HG03097 (cell line): ENCODE results near the gene ZNF689.
"Not testable (repeated sequence)": the region's sequence is repeated elsewhere in the genome, so short reads cannot be mapped to it uniquely, and the experiment has no call there.

Experiments used
- ATAC-seq: cut with Tn5 transposase; IDR thresholded peaks from one replicate; pipeline ENCODE4 v1.9.1; 2021; ENCODE audit not compliant: unreplicated experiment, low FRiP score

The ZNF689 gene

DNA sequence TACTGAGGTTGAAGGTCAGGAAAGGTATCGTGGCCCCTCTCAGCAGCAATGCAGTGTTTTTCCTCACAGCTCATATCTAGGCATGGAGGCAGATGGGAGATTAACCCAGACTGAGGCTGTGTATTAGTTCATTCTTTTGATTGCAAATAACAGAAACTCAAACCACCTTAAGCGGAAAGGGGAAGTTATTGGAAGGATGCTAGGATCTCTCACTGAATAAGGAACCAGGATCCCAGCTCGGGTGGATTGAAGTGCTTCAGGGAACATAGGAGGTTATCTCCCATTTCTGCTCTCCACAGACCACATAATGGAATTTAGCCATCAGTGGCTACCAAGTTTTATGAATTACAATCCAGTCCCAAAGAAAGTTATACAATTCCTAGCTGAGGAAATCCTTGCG lies 8.2 kb downstream of the ZNF689 start:
- ATAC-seq: no peak

DNA sequence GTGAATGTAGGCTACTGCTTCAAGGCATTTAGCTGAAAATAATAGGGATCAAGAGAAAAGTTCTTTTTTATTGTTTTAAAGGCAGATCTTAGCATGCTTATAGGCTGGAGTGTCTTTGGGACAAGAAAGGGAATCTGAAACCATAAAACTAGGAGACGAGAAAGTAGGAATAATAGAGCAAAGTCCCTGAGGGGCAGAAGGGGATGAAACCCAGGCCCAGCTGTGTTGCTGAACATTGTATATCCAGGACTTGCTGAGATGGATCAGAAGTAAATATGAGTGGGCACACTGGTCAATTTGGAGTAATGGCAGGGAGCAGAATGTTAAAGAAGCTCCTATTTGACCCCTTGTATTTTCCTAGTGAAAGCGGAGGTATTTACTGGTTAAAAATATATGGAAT lies 9.3 kb downstream of the ZNF689 start:
- ATAC-seq: no peak

DNA sequence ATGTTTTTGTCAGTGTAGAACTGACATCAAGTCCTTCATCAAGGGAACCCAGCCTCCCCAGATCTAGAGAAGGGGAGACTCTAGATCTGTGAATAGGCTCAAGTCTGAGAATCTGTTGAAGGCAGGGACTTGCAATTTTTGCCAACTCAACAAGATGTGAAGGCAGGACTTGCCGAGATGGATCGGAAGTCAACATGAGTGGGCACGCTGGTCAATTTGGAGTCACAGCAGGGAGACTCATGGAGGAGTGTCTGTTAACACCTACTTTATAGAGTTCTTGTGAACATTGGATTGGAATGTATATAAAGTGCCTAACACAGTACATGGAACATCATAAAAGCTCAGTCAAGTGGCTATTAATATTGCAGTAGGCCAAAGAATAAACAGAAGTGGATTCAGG lies 10.0 kb downstream of the ZNF689 start:
- ATAC-seq: no peak

DNA sequence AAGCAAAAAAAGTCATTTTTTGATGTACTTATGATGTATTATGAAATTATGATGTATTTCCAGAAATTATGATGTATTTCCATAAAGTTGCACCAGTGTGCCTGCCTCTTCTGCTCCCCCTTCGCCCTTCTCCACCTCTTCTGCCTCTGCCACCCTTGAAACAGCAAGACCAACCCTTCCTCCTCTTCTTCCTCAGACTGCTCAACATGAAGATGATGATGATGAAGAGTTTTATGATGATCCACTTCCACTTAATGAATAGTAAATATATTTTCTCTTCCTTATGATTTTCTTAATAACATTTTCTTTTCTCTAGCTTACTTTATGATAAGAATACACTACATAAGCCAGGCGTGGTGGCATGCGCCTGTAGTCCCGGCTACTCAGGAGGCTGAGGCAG lies 17.3 kb downstream of the ZNF689 start:
- ATAC-seq: no peak

DNA sequence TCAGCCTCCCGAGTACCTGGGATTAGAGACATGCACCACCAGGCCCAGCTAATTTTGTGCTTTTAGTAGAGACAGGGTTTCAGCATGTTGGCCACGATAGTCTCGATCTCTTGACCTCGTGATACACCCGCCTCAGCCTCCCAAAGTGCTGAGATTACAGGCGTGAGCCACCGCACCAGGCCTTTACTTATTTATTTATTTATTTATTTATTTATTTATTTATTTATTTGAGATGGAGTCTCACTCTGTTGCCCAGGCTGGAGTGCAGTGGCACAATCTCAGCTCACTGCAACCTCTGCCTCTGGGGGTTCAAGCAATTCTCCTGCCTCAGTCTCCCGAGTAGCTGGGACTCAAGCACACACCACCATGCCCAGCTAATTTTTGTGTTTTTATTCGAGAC lies 19.3 kb downstream of the ZNF689 start:
- not testable (repeated sequence) for ATAC-seq

DNA sequence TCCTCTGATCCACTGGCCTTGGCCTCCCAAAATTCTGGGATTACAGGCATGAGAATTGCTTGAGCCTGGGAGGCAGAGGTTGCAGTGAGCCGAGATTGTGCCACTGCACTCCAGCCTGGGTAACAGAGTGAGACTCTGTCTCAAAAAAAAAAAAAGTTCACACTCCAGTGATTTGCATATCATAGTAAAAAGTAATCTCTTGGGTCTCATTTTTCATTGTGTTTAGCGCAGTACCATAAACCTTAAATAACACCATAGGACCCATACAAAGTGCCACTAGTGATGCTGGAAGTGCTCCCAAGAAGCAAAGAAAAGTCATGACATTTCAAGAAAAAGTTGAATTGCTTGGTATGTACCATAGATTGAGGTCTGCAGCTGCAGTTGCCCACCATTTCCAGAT lies 20.6 kb downstream of the ZNF689 start:
- ATAC-seq: not testable (repeated sequence)

DNA sequence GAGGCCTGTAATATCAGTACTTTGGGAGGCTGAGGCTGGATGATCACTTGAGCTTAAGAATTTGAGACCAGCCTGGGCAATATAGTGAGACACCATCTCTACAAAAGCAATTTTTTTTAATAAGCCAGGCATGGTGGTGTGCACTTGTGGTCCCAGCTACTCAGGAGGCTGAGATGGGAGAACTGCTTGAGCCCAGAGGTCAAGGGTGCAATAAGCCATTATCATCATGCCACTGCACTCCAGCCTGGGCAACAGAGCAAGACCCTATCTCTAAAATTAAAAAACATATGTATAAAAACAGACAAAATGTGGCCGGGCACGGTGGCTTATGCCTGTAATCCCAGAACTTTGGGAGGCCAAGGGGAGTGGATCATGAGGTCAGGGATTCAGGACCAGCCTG lies 21.5 kb downstream of the ZNF689 start:
- ATAC-seq: no peak

DNA sequence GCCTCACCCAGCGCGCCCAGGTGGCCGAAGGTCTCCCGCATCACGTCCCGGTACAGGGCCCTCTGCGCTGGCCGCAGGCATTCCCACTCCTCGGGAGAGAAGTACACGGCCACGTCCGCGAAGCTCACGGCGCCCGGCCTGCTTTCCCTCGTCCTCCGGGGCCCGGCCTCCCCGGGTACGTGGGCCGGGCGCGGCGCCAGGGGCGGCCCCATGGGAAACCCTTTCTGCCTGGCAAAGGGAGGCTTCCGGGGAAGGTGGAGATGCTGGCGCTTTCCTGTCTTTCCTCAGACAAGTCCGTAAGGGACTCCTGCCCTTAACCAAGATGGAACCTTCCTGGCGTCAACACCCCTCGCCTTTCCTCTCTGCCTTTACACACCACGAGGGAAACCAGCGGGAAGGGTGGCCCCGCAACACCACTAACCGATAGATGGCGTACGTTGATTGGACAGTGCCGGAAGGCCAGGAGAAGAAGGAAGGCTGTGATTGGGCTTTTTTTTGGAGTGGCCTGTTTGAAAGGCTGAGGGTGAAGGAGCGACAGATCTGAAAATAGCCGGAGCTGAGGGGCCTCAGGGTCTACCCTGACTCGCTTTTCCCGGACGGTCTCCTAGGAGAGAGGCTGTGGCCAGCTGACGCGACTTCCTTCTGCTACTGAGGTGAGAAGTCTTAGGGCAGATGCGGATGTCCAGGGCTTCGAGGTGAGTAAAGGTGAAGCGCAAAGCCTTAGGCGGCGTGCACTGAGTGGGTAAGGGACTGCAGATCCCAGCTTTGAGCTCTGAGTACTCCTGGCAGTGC lies 24.6 kb downstream of the ZNF689 start, which contains the start of gene ZNF785:
ZNF785 (minus strand) TSS at position 298 of the 792 bp plus-strand sequence; CDS start at position 212, 86 bp downstream.
- peak; percentile 80 for ATAC-seq

DNA sequence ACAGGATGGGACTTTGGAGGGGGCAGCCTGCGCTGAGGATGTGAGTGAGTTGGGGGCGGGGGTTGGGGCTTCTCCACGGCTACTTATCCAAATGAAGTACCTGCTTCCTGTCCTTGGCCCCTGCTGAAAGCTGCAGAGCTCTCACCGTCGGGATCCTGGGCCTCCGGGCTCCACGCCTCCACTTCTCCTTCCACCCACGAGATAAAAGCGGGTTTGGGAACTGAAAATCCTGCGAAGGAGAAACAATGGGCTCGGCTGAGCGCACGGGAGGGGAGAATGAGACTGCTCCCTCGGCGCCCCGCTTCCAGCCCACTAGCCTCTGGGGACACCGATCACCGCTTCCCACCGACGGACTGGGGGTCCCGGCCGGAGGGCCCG lies 25.2 kb downstream of the ZNF689 start:
- peak; percentile 25 for ATAC-seq

DNA sequence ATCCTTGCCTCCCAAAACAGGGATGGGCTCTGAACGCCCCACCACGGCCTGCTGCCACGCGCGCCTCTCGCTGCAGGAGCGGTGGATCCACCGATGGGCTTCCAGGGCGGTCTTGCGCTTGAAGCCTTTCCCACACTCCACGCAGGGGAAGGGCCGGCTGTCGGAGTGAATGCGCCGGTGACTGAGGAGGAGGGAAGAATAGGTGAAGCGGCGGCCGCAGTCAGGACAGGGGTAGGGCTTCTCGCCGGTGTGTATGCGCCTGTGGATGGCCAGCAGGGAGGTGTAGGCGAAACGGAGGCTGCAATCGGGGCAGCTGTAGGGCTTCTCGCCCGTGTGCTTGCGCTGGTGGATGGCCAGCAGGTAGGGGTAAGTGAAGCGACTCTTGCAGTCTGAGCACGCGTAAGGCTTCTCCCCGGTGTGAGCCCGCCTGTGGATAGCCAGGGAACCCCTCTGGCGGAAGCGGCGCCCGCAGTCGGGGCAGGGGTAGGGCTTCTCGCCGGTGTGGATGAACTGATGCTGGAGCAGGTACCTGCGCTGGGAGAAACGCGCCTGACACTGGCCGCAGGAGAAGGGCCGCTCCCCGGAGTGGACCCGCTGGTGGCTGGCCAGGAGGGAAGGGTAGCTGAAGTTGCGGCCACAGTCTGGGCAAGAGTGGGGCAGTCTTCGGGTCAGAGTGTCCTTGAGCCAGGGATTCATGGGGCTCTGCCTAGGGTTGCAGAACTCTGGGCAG lies 27.4 kb downstream of the ZNF689 start:
- ATAC-seq: no peak

DNA sequence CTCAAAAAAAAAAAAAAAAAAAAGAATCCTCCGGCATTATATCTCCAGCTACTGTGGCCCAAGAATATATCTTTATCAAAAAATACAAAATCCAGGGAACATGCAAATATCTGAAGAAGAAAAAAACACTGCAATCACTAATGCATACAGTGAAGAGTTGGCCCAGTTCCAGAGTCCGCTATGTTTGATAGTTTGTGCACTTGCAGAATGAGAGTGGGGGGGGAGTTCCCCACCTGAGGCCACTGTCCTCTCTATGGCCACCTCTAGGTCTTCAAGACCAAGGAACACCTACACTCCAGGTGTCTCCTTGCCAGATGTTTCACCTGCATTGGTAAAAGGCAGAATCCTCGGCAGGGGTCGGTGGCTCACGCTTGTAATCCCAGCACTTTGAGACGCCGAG lies 28.7 kb downstream of the ZNF689 start:
- no peak for ATAC-seq

DNA sequence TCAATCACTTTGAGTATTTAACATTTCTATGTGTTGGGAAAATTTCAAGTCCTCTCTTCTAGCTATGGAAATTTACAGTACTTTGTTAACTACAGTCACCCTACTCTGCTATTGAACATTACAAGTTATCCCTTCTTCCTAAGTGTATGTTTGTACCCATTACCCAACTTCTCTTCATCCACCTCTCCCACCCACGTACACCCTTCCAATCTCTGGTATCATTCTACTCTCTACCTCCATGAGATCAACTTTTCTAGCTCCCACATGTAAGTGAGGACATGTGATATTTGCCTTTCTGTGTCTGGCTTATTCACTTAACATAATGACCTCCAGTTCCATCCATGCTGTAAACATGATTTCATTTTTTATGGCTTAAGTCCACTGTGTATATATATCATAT lies 35.5 kb downstream of the ZNF689 start:
- ATAC-seq: no peak

DNA sequence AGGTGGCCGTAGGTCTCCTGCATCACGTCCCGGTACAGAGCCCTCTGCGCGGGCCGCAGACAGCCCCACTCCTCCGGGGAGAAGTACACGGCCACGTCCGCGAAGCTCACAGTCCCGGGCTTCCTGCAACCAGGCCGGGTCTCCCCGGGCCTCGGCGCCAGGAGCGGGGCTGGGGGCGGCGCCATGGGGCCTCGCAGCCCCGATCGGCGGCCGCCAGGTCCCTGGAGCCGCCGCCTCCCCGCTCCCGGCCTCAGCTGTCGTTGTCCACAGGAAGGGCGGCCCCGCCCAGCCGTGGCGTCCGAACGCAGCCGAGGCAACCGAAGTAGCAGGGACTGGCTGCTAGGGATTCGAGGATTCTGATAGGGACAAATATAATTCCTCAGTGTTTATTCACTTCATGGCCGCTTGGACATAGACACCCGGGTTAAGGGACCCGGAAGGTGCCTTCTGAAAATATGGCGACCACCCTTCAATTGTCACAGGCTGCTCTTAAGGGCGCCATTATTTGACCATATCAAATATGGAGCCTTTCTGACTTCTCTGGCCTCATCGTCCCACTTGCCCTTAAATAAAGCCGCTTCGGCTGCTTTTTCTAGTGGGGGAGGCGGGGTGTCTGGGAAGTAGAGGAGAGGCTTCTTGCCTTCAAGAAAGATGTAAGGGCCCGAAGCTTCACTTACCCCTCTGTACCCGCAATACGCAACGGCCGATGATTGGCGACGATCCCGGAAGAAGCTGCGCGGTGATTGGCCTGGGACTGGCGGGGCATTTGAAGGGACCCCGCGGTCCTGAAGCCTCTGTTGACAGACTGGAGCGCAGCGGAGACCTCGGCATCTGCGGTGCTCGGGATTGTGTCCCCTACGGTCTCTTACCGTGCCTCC lies 38.5 kb downstream of the ZNF689 start, which contains the start of gene ZNF688:
ZNF688 (minus strand) TSS at position 270 of the 878 bp plus-strand sequence; CDS start at position 185, 85 bp downstream.
- peak; percentile 55 for ATAC-seq

DNA sequence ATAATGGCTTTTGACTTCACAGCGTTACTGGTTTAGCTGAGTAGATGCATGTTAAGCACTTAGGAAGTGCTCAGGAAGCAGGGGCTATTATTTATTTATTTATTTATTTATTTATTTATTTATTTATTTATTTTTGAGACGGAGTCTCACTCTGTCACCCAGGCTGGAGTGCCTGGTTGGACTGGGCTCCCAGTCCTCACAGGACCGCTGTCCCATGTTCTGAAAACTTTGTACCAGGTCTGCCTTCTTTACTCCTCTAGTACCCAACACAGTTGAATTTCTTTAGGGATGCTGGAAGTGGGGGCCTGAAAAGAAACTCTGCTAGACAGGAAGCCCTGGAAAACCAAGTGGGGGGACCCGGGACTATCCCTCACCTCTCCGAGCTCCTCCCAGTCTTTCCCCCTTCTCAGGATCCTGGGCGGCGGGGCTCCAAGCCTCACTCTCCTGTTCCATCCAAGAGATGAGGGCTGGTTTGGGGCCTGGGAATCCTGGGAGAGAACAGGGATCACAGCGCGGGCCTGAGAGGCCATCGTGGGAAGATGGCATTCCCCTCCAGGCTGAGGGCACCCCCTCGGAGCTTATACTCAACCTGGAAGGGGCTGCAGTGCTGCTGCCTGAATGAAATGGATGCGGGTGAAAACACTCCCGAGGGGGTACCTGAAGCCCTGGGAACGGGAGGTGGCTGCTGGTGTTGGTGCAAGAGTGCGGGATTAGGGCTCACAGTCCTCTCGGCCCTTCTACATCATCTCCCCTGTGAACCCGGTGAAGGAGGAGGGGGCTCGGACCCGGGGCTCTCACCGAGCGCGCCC lies 39.3 kb downstream of the ZNF689 start:
- ATAC-seq: no peak

DNA sequence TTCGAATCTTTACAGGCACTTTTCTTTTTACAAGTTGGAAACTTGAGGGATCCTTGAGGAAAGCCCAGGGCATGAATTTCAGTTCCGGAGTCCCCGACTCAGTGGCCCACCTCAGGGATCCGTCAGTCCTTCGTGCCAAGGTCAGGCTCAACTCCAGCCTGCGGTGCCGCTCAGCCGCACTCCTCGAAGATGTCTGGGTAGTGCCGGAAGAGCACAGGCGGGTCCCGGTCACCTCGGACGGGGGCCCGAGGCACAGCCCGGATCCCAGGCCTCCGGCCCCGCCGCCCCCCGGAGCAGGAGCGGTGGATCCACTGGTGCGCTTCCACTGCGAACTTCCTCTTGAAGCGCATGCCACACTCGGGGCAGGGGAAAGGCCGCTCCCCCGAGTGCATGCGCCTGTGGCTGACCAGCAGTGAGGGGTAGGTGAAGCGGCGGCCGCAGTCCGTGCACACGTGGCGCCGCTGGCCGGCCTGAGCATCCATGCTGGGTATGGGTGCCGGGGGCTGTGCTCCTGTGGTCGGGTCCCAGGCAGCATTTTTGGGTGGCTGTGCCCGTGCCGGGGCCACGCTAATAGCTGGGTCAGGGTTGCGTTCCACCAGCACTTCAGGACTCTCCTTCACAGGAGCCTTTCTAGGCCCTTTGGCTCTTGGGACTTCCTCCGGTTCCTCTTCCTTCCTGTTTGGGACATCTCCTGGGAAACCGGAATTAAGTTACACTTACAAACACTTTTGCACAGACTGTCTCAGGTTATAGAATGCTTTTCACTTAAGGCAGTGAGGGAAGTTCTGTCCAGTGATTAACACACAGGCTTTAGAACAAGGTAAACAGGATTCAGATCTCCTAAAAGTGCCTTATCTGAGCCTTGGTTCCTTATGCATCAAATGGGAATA lies 40.2 kb downstream of the ZNF689 start:
- ATAC-seq: no peak

DNA sequence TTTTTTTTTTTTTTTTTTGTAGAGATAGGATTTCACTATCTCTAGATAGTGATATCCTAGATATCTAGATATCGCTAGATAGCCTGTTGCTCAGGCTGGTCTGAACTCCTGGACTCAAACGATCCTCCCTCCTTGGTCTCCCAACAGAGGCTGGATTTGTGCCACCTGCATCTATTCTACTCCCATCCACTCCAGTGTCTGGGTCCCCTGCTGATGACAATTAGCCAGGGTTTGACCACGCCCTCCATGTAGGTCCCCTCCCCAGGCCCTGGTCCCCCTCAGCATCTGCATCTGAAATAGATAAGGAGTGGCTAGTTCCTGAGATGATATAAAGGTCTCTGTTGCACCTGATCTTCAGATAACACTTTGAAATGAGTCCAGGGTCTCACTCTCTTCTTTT lies 40.9 kb downstream of the ZNF689 start:
- ATAC-seq: no peak

DNA sequence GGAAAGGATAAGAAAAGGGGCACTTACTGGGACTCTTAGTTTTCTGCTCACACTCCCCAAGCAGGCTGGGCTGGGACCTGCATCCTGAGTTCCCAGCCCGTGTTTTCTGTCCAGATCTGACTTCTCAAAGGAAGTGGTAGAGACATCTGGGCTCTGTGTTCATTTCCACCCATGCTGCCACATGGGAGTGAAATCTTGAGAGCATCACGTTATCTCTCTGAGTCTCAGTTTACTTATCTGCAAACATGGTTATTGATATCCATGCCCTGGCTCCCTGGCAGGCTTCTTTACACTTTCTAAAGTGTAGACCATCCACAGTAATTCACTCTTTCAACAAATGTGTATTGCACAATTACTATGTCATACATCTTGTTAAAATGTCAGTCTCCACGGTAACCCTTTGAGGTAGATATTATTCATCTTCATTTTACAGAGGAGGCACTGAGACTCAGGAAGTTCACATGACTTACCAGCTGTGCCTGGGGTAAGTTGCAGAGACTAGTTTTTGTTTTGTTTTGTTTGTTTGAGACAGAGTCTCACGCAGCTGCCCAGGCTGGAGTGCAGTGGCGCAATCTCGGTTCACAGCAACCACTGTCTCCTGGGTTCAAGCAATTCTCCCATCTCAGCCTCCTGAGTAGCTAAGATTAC lies 42.1 kb downstream of the ZNF689 start:
- peak; percentile 26 for ATAC-seq

DNA sequence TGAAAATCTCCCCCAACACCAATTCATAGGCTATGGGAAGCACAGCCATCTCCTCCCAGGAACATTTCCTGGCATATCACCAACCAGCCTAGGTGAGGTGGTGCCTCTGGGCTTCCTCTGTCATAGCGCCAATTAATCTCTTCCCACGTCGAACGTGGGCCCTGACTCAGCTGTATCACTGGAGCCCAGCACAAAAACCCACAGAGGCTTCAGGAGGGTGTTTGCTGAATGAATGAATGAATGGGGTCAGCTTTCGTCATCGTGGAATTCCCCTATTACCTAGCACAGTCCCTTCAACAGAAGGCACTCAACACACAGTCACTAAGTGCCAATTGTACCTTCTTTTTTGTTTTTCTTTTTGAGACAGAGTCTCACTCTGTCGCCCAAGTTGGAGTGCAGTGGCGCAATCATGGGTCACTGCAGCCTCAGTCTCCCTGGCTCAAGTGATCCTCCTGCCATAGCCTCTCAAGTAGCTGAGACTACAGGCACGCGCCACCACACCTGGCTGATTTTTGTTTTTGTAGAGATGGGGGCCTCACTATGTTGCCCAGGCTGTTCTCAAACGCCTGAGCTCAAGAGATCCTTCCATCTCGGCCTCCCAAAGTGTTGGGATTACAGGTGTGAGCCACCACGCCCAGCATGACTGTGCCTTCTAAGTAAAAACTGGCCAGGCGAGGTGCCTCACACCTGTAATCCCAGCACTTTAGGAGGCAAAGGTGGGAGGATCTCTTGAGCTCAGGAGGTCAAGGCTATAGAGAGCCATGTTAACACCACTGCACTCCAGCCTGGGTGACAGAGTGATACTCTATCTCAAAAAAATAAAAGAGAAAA lies 42.8 kb downstream of the ZNF689 start:
- no peak for ATAC-seq
